ENCODE results near the gene ESPNL. TPM values are rescaled to one million over a fixed set of nuclear protein-coding genes. Genes with fewer than 3 reads are reported as not detected.
A peak's percentile ranks its signal among the peaks of the same experiment; 100 is the strongest.

The ESPNL gene
- total RNA-seq, 1 donor from 2014 or later: 1.0 TPM

DNA sequence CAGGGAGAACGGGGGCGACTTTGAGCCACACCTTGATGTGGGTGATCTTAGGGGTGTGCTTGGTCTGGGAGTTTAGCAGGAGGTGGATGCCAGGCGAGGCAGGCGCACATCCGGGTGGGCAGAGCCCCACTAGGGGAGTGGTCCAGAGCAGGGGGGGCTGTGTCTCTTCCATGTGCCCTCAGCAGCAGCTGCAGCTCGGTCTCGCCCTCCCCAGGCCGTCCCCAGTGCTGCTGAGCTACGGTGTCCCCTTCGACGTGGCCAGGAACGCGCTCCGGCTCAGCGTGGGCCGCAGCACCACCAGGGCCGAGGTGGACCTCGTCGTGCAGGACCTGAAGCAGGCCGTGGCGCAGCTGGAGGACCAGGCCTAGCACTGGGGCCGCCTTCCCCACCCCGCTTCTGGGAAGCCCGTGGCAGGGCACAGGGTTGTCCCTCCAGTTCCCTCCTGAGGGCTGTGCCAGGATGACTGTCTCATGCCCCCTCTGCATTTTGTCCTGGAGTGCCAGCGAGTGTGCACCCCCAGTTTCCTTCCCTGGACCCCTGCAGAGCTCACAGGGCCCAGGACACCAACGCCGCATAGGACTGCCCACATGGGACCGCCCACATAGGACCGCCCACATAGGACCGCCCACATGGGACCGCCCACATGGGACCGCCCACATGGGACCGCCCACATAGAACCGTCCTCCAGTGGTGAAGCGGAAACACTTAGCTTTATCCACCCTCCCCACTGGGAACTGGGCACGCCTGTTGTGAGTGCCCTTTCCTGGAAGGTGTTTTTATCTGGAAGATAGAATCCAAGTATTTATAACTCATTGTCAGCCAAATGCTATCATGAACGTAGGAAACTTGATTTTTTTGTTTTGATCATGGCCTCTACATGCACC, 1.9 kb upstream of the ESPNL start:
- peak; percentile 20 for DNase-seq

- DNase-seq: no peak
These were observed 1.0 kb upstream of the ESPNL start for GRCh38 chr2:238098901-238099713.

DNA sequence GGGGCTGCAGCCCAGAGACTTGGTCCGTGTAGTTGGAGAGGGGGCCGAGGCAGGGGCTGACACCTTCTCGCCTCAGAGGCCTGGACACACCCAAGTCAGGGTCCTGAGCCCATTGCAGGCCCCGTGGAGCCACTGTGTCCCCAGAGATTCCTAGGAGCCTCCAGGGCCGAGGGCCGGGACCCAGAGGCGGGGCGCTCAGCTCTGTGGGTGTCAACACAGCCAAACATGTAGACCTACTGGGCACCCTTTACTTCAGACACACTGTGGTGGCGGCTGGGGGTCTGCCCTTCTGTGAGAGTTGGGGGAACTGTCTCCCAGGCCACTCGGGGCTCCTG, 459 bp upstream of the ESPNL start:
- DNase-seq: no peak

GRCh38 chr2:238100821-238101771, 956 bp downstream of the ESPNL start:
- DNase-seq: no peak

DNA sequence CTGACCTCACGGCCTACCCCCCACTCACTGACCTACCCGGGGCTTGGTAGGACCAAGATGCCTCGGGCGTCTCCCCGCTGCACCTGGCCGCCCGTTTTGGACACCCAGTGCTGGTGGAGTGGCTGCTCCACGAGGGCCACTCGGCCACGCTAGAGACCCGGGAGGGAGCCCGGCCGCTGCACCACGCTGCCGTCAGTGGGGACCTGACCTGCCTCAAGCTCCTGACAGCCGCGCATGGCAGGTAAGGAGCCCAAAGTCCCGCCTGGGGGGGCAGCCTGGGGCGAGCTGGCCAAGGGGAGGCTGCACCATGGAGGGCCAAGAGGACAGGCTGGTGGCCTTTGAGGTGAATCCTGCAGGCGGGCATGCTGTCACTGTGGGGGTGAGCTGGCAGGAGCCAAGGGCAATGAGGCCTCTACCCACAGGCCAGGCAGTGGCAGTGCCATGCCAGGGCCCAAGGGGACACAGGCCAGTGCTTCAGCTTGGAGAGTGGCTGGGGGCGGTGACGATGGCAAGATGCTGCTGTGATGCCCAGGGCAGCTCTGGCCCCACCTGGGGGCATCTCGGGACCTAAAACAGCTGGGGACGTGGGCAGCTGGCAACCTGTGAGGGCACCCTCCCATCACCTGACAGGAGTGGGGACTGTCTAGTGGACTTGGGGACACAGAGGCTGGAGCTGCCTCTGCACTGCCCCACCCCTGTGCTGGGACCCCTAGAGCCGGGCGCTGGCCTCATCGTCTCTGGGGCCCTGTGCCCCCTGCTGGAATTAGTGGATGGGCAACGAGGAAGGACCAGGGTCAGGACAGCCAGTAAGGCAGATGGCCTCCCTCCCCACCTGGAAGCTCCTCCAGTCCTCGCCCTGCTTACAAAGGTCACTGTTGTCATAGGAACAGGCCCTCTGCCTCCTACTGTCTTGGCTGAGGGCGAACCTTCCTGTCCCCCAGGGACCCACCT, 2.0 kb downstream of the ESPNL start:
- DNase-seq: no peak

DNA sequence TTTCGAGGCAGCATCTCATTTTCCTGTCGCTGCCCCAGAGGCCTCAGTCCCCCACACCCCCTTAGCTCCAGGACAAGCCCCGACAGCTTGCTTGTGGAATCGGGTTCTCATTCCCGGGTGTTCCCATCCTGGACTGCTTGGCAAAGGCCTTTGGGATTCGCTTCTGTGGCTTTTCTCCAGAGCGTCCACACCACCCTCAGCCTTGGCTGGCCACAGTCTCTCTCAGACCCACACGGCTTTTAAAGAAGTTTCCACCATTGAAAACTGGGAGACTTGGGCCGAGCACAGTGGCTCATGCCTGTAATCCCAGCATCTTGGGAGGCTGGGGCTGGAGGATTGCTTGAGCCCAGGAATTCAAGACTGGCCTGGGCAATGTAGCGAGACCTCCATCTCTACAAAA, 2.7 kb downstream of the ESPNL start:
- DNase-seq: no peak

DNA sequence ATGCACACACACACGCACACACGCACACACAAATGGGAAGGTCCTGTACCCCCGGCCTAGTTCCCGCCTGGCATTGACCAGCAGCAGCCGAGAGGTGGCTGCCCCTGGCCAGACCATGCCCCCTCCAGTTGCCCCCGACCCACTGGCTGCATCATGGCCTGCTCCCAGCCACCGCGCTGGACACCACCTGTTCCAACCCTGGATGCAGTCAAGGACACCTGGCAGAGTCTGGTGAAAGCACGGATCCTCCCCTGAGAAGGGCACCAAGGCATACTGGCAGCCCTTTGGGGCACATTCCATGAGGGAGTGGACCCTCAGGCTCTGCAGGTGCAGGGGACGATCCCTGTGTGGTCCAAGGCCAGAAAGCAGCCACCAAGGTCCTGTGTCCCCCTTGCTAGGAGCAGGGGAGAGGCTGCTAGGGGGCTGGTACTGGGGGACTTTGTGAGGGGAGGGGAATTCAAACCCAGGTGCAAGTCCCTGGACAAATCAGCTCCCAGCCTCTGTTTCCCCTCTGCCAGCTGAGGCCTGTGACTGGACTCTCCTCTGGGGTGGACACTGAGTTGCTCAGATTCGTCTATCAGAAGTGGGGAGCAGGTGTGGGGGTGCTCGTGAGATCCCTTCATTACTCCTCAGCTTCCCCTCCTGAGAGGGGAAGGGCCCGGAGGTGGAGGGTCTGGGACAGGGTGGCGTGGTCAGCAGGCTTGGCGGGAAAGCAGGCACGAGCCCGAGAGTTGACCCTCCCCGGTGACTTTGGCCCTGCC, 3.5 kb downstream of the ESPNL start:
- DNase-seq: no peak

GRCh38 chr2:238104226-238104690, 4.1 kb downstream of the ESPNL start:
- DNase-seq: no peak

GRCh38 chr2:238104691-238105371, 4.7 kb downstream of the ESPNL start:
- no peak for DNase-seq

DNA sequence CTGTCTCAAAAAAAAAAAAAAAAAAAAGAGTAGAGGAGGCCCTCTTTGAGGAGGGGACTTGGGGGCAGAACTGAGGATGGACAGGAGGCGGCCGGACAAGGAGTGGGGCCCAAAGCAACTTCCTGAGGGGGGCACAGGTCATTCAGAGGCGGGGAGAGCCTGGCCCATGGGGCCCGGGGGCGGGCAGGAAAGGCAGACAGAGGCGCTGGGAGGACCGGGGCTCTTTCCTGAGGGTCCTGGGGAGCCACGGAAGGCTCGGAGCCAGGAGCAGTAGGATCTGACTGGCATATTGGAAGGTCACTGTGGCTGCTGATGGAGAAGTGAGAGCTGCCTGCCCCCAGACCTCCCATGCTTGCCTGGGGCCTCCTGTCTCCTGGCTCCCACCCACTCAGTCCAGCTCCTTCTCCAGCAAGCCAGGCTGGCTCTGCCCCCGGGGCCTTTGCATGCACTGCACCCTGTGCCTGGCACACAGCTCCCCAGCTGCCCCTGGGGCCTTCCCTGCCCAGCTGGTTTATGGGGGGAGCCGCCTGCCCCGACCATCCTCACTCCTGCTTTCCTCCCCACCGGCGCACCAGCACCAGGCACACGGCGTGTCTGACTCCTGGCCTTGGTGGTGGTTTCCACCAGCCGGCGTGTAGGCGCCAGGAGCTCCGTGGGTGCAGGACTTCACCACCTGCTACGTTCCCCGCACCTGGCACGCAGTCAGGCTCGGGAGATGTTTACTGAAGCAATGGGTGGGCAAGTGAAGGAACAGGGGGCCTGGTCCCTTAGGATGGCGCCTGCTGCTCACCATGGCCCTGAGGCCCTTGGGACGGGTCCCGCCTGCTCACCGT, 5.6 kb downstream of the ESPNL start:
- DNase-seq: no peak

DNA sequence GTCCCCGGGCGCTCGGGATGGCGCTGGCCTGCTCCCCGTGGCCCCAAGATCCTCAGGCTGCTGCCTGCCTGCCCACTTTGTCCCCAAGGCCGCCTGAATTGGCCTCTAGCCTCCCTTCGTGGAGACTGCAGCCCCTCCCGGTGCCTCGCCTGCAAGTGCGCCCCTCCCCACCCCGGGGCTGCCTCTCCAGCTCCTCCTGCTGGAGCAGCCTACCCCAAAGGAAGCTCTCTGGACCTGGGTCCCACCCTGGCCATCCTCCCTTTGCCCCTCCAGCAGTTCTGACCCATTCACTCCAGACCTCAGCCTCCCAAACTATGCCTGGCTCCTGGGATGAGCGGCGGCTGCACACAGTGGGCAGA, 6.2 kb downstream of the ESPNL start:
- DNase-seq: no peak

GRCh38 chr2:238106698-238107524, 6.8 kb downstream of the ESPNL start:
- DNase-seq: no peak

DNA sequence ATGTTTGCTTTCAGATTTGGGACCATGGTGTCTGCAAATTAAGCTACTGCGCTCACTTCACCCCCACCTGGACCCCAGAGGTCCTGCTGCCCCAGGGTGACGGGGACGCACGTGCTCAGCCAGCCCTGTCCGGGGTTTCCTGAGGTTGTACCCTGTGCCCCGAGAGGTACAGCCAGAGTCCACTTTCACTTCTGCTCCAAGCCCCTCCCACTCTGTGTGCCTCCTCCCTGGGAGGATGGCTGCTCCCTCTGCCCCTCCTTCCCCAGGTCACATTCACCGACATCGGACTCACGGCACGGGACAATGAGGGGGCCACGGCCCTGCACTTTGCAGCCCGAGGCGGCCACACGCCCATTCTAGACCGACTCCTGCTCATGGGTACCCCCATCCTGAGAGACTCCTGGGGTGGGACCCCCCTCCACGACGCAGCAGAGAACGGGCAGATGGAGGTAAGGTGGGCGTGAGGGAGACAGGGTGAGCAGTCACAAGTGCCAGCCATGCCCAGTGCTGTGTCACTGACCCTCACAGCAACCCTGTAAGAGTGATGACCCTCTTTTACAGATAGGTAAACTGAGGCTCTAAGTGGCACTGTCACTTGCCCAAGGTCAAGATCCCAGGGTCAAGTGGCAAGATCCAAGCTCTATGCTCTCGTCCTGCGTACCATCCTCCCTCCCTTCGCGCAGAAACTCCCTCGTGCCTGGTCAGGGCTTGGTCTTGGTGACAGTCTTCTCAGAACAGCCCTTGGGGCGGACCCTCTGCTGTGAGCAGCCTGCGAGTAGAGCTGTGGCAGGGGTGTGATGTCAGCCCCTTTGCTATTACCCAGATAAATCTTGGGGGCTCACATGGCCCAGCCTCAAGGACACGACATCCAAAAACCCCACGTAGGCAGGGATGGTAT, 7.6 kb downstream of the ESPNL start:
- DNase-seq: no peak

DNA sequence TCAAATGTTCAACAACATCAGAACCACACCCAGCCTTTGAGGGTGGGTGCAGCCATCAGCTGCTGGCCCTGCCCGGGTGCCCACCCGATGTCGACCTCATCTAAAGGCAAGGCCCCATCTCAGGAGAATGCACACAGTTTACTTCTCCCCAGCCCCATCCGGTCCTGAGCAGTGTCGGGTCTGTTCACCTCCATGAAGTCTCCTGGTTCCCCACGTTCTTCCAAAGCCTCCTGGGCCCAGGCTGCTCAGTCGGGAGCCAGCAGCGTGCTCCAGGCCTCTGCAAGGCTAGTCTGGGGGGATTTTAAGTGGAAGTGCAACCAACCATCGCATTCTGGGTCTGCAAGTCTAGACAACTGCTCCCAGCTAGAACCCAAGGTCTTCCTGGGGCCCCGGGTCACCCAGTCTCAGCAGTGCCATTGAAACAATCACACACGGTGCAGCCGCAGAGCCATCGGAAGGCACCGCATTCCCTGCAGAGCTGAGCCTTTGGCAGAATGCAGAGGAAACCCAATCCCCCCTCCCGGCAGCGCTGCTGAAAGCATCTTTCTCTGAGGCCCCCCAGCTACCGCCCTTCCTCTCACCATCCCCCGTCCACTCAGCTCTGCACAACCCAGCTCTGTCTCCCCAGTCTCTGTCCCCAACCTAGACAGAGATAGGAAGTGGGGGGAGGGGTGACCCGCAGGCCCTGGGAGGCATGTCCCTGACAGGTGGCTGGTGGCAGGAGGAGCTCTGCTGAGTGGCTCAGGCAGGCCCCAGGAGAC, 8.5 kb downstream of the ESPNL start:
- DNase-seq: peak; percentile 66

DNA sequence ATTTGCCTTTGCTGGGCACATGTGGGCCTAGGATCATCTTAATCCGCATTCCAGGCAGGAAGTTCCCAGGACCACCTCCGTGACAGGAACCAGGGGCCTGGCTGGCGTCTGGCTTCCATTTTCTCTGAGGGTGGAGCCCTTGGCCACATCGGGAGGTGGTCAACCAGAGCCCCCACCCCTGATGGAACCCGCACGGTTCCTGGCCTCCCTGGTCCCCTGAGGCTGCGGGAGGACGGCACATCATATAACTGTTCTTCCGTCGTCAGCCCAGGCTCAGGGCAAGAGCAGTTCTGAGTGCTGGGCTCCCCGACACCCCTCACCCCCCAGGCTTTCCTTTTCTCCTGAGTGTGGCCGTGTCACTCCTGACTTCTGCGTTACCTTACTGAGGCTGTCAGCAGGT, 13.5 kb downstream of the ESPNL start:
- DNase-seq: no peak

GRCh38 chr2:238114331-238114841, 14.2 kb downstream of the ESPNL start:
- no peak for DNase-seq
